ENCODE data around the gene POLA2.
"Not testable (repeated sequence)": the region's sequence is repeated elsewhere in the genome, so short reads cannot be mapped to it uniquely, and the experiment has no call there.

POLA2 gene

GRCh38 chr11:65243797-65244196, 18.0 kb upstream of the POLA2 start:
- no peak for FAIRE-seq

- FAIRE-seq: not testable (repeated sequence)
Measured at GRCh38 chr11:65245046-65245445, 16.7 kb upstream of the POLA2 start.

GRCh38 chr11:65246506-65246905, 15.3 kb upstream of the POLA2 start:
- no peak for FAIRE-seq

- FAIRE-seq: not testable (repeated sequence)
Measured at GRCh38 chr11:65248184-65248710, 13.5 kb upstream of the POLA2 start.

GRCh38 chr11:65251476-65251875, 10.3 kb upstream of the POLA2 start:
- no peak for FAIRE-seq

- FAIRE-seq: no peak
Measured at GRCh38 chr11:65254724-65255123, 7.0 kb upstream of the POLA2 start.

GRCh38 chr11:65258988-65259387, 2.8 kb upstream of the POLA2 start:
- FAIRE-seq: no peak

GRCh38 chr11:65260302-65260701, 1.5 kb upstream of the POLA2 start:
- FAIRE-seq: no peak

GRCh38 chr11:65260756-65261590, 789 bp upstream of the POLA2 start:
- FAIRE-seq: no peak

- no peak for FAIRE-seq
Measured at GRCh38 chr11:65262381-65262680, 569 bp downstream of the POLA2 start.

GRCh38 chr11:65262776-65263175, 1.0 kb downstream of the POLA2 start:
- no peak for FAIRE-seq

- not testable (repeated sequence) for FAIRE-seq
Measured at GRCh38 chr11:65264747-65265146, 3.0 kb downstream of the POLA2 start.

- FAIRE-seq: no peak
Measured at GRCh38 chr11:65266210-65266609, 4.4 kb downstream of the POLA2 start.

- FAIRE-seq: peak; percentile 89
Measured at GRCh38 chr11:65274735-65275682, 13.2 kb downstream of the POLA2 start.

- FAIRE-seq: no peak
Measured at GRCh38 chr11:65275906-65276305, 14.1 kb downstream of the POLA2 start.

GRCh38 chr11:65277631-65278277, 16.0 kb downstream of the POLA2 start:
- no peak for FAIRE-seq

- FAIRE-seq: no peak
Measured at GRCh38 chr11:65278356-65278755, 16.6 kb downstream of the POLA2 start.

GRCh38 chr11:65279279-65279678, 17.5 kb downstream of the POLA2 start:
- no peak for FAIRE-seq

GRCh38 chr11:65279741-65280440, 18.1 kb downstream of the POLA2 start:
- FAIRE-seq: no peak

- FAIRE-seq: no peak
Measured at GRCh38 chr11:65280646-65281045, 18.9 kb downstream of the POLA2 start.

GRCh38 chr11:65286686-65287085, 24.9 kb downstream of the POLA2 start:
- FAIRE-seq: no peak

GRCh38 chr11:65287601-65288000, 25.8 kb downstream of the POLA2 start:
- FAIRE-seq: no peak
